A549 (cell line): ENCODE measurements around the gene REXO2. TPM values are rescaled to one million over a fixed set of nuclear protein-coding genes. Genes with fewer than 3 reads are reported as not detected.

Source experiments
- ATAC-seq, 2 experiments: fragments of 200-7000 bp in 1 of 2; fragments of >200 bp in 1 of 2; cut with Nextera tagmentation in 1 of 2; cut with Tn5 transposase in 1 of 2; 3 replicates each; pipeline versions ENCODE4 v1.8.0 to v1.9.1; 2018 to 2020; ENCODE audit warnings: mild to moderate bottlenecking in 1 of 2, moderate library complexity in 1 of 2
- CTCF ChIA-PET: fragments of 300-600 bp; sonication (Branson Sonifier 250); formaldehyde crosslinking; extraction: SDS; loops from one replicate; lab custom pipeline; 2021; ENCODE audit warnings: antibody characterized with exemption, inconsistent platforms; lab: Yijun Ruan, JAX
- POLR2A ChIA-PET: fragments of 350-600 bp; formaldehyde crosslinking; extraction: SDS; loops from one replicate; lab custom pipeline; 2021; ENCODE audit warnings: antibody characterized with exemption, inconsistent platforms; lab: Yijun Ruan, JAX
- DNase-seq, 2 experiments: peaks; one replicate each; pipeline versions ENCODE4 v3.0.0 to v3.0.0-alpha.2; 2011 to 2016; ENCODE audit warnings: low read depth in 1 of 2, low spot score in 1 of 2
- FAIRE-seq: peaks from 2 replicates; lab custom pipeline; 2011; peaks lifted over from hg19 to GRCh38; lab: Jason Lieb, UNC
- H3K27ac ChIP-seq, 2 experiments: fragments of >200 bp; sonication (Bioruptor Twin); formaldehyde crosslinking; 3 replicates each; pipeline ENCODE4 v1.5.1; 2016 to 2017
- H3K4me1 ChIP-seq: fragments of >200 bp; sonication (Bioruptor Twin); formaldehyde crosslinking; 3 replicates; pipeline ENCODE4 v1.6.1; 2016
- H3K4me2 ChIP-seq: fragments of >200 bp; sonication (Bioruptor Twin); formaldehyde crosslinking; 3 replicates; pipeline ENCODE4 v1.6.1; 2016
- H3K4me3 ChIP-seq: fragments of >200 bp; sonication (Bioruptor Twin); formaldehyde crosslinking; 3 replicates; pipeline ENCODE4 v1.5.1; 2016
- H3K9me3 ChIP-seq: fragments of >200 bp; sonication (Bioruptor Twin); formaldehyde crosslinking; 3 replicates; pipeline ENCODE4 v1.6.1; 2016
- BCL3 ChIP-seq: fragments of >200 bp; sonication (Bioruptor Twin); formaldehyde crosslinking; IDR thresholded peaks from 3 replicates; pipeline ENCODE4 v1.6.1; 2016
- CEBPB ChIP-seq, 2 experiments: fragments of >200 bp in 1 of 2; sonication (Bioruptor Twin) in 1 of 2; formaldehyde crosslinking in 1 of 2; IDR thresholded peaks; 2 replicates each; pipeline ENCODE4 v1.6.1; 2012 to 2016
- CHD2 ChIP-seq: fragments of 150-350 bp; IDR thresholded peaks from 2 replicates; pipeline ENCODE4 v1.6.1; 2014; ENCODE audit warnings: low read length; ENCODE audit not compliant: partially characterized antibody
- E2F6 ChIP-seq: IDR thresholded peaks from 2 replicates; pipeline ENCODE4 v1.6.1; 2012; ENCODE audit warnings: low read depth, borderline replicate concordance
- EHMT2 ChIP-seq: fragments of 200-600 bp; sonication (generic); IDR thresholded peaks from 2 replicates; pipeline ENCODE4 v1.6.1; 2016; ENCODE audit warnings: antibody characterized with exemption, low read depth, mild to moderate bottlenecking, moderate library complexity
- EP300 ChIP-seq, 2 experiments: fragments of >200 bp; sonication (Bioruptor Twin); formaldehyde crosslinking; IDR thresholded peaks; 2 replicates in 1 of 2; 3 replicates in 1 of 2; pipeline ENCODE4 v1.6.1; 2016 to 2017
- FOSL2 ChIP-seq, 2 experiments: fragments of 450-650 bp in 1 of 2; fragments of >200 bp in 1 of 2; sonication (Bioruptor Twin) in 1 of 2; formaldehyde crosslinking; IDR thresholded peaks; 2 replicates each; pipeline versions ENCODE4 v1.5.0 to v1.6.1; 2016 to 2020; ENCODE audit warnings: mild to moderate bottlenecking in 1 of 2, moderate library complexity in 1 of 2
- HDAC2 ChIP-seq: fragments of 200-600 bp; sonication (generic); IDR thresholded peaks from 2 replicates; pipeline ENCODE4 v1.6.1; 2016
- HOXA7 ChIP-seq: fragments of 250-450 bp; sonication (Bioruptor Pico); IDR thresholded peaks from 2 replicates; pipeline ENCODE4 v1.5.0; 2020; ENCODE audit warnings: mild to moderate bottlenecking, moderate library complexity
- HOXB5 ChIP-seq: fragments of 250-450 bp; sonication (Bioruptor Pico); IDR thresholded peaks from 2 replicates; pipeline ENCODE4 v1.5.0; 2020; ENCODE audit warnings: mild to moderate bottlenecking, moderate library complexity
- JUN ChIP-seq, 2 experiments: fragments of >200 bp; sonication (Bioruptor Twin); formaldehyde crosslinking; IDR thresholded peaks; 2 replicates in 1 of 2; 3 replicates in 1 of 2; pipeline ENCODE4 v1.6.1; 2016 to 2017
- JUNB ChIP-seq: fragments of >200 bp; sonication (Bioruptor Twin); formaldehyde crosslinking; IDR thresholded peaks from 2 replicates; pipeline ENCODE4 v1.6.1; 2016
- KDM5A ChIP-seq: fragments of 200-600 bp; sonication (generic); IDR thresholded peaks from 2 replicates; pipeline ENCODE4 v1.6.1; 2016; ENCODE audit warnings: antibody characterized with exemption, mild to moderate bottlenecking
- MAFK ChIP-seq: fragments of 450-650 bp; IDR thresholded peaks from 2 replicates; pipeline ENCODE4 v1.6.1; 2014; ENCODE audit not compliant: partially characterized antibody
- MAX ChIP-seq: IDR thresholded peaks from 2 replicates; pipeline ENCODE4 v1.6.1; 2012
- MYC ChIP-seq: IDR thresholded peaks from 2 replicates; pipeline ENCODE4 v1.6.1; 2012; ENCODE audit warnings: mild to moderate bottlenecking, inconsistent platforms, low read length, improper control_type of control experiment, borderline replicate concordance
- NFE2L2 ChIP-seq: fragments of 150-350 bp; conservative IDR thresholded peaks from 2 replicates; pipeline ENCODE4 v1.6.1; 2014; ENCODE audit warnings: low read length
- NPAS2 ChIP-seq: fragments of 250-450 bp; sonication (Bioruptor Pico); IDR thresholded peaks from 2 replicates; pipeline ENCODE4 v1.8.0; 2022; ENCODE audit warnings: mild to moderate bottlenecking, moderate library complexity, borderline replicate concordance
- PHF8 ChIP-seq: fragments of 200-600 bp; sonication (generic); IDR thresholded peaks from 2 replicates; pipeline ENCODE4 v1.6.1; 2016; ENCODE audit warnings: low read depth, mild to moderate bottlenecking, antibody characterized with exemption, moderate library complexity, borderline replicate concordance
- POLR2A ChIP-seq: IDR thresholded peaks from 2 replicates; pipeline ENCODE4 v1.6.1; 2012; ENCODE audit warnings: mild to moderate bottlenecking, low read length
- POLR2AphosphoS2 ChIP-seq: conservative IDR thresholded peaks from 2 replicates; pipeline ENCODE4 v1.6.1; 2012; ENCODE audit warnings: low read length, improper control_type of control experiment, inconsistent platforms
- REST ChIP-seq: fragments of 200-600 bp; sonication (generic); IDR thresholded peaks from 2 replicates; pipeline ENCODE4 v1.6.1; 2016; ENCODE audit warnings: antibody characterized with exemption, mild to moderate bottlenecking, moderate library complexity
- RNF2 ChIP-seq: fragments of 200-600 bp; sonication (generic); IDR thresholded peaks from 2 replicates; pipeline ENCODE4 v1.6.1; 2016; ENCODE audit warnings: low read depth, mild to moderate bottlenecking, antibody characterized with exemption, moderate library complexity, borderline replicate concordance
- USF2 ChIP-seq: fragments of 450-650 bp; IDR thresholded peaks from 2 replicates; pipeline ENCODE4 v1.6.1; 2014; ENCODE audit warnings: antibody characterized with exemption
- ZC3H11A ChIP-seq: fragments of 450-650 bp; IDR thresholded peaks from 2 replicates; pipeline ENCODE4 v1.6.1; 2014; ENCODE audit warnings: antibody characterized with exemption, mild to moderate bottlenecking
- ZNF302 ChIP-seq: fragments of 250-450 bp; sonication (Bioruptor Pico); IDR thresholded peaks from 2 replicates; pipeline ENCODE4 v1.9.0; 2021; ENCODE audit warnings: inconsistent platforms, mild to moderate bottlenecking, moderate library complexity
- ZSCAN20 ChIP-seq: fragments of 250-450 bp; sonication (Bioruptor Pico); IDR thresholded peaks from 2 replicates; pipeline ENCODE4 v1.8.0; 2022; ENCODE audit warnings: mild to moderate bottlenecking, moderate library complexity
- WGBS: methylation state at CpG from one replicate; pipeline ENCODE4 v1.1.6; 2017; ENCODE audit errors: missing lambda C conversion rate; 5-methylcytosine and 5-hydroxymethylcytosine counted together
- polyA plus RNA-seq, 4 experiments: library from polyadenylated mRNA; depleted of rRNA in 3 of 4; stranded (reverse); fragments of >200 nt; fragmentation: RNase III in 1 of 4; extraction: RNeasy Plus Mini Kit Qiagen cat#74134 plus additional on column Dnase treatment in 1 of 4; gene quantifications; 2 replicates in 3 of 4; 3 replicates in 1 of 4; pipeline ENCODE4 v1.2.3, GENCODE V29; 2011 to 2017

The REXO2 gene
- polyA plus RNA-seq, 2 of the 4 experiments (the other 2 are of a cell fraction): 218 to 226 TPM

- Histone ChIP-seq H3K27ac (no peak overlapping the region), H3K4me3 (no peak overlapping the region), H3K9me3 (no peaks in the 10 kb centered on the region), H3K4me2 (no peak overlapping the region), H3K4me1 (peaks cover 17% of the 10 kb centered on the region; the same call in 2 of the 3 replicates)
- no peak for ATAC-seq
- POLR2A ChIA-PET: no interaction called here
- WGBS: 88% methylated on average over 2 of the region's 2 CpGs
- CTCF ChIA-PET: interaction anchor here (0.7 to 1.0 kb wide), 2 partner anchors 25 to 107 kb away, joined by 3 read pairs; no protein-coding TSS in a partner anchor
- no peak for DNase-seq
- FAIRE-seq: no peak
- TF ChIP-seq KDM5A: no peak
- TF ChIP-seq NFE2L2: no peak
- TF ChIP-seq JUN (IDR thresholded peaks at IDR 0.05): no peak
- TF ChIP-seq NPAS2 (CRISPR knock-in tag): no peak
- TF ChIP-seq FOSL2 (IDR thresholded peaks at IDR 0.05): no peak
- no peak for TF ChIP-seq FOSL2 (CRISPR knock-in tag; IDR thresholded peaks at IDR 0.05)
- no peak for TF ChIP-seq JUNB
- no peak for TF ChIP-seq BCL3
- no peak for TF ChIP-seq PHF8
- TF ChIP-seq EHMT2: no peak
- TF ChIP-seq ZNF302 (CRISPR knock-in tag): no peak
- no peak for TF ChIP-seq MAFK
- TF ChIP-seq MYC: no peak
- TF ChIP-seq HDAC2: no peak
- no peak for TF ChIP-seq RNF2
Observed at GRCh38 chr11:114448749-114449482, 9.6 kb downstream of the REXO2 start.

- Histone ChIP-seq H3K9me3 (no peaks in the 10 kb centered on the region), H3K4me3 (no peak overlapping the region), H3K4me2 (no peak overlapping the region), H3K27ac (no peak overlapping the region), H3K4me1 (peaks cover 17% of the 10 kb centered on the region; the same call in 2 of the 3 replicates)
- TF ChIP-seq CHD2 (no peak), USF2 (no peak)
- POLR2A ChIA-PET: no interaction called here
- WGBS: 90% methylated on average over 6 of the region's 6 CpGs
- ATAC-seq (no peak), FAIRE-seq (no peak), DNase-seq (no peak)
- CTCF ChIA-PET: interaction anchor here (0.7 to 1.0 kb wide), 2 partner anchors 25 to 108 kb away, joined by 3 read pairs; no protein-coding TSS in a partner anchor
Observed at GRCh38 chr11:114449845-114450244, 10.6 kb downstream of the REXO2 start.

GRCh38 chr11:114452399-114452798 is 13.1 kb downstream of the REXO2 start:
- POLR2A ChIA-PET: no interaction called here
- ATAC-seq: no peak
- CTCF ChIA-PET: interaction anchor here (0.7 kb wide), 1 partner anchor 10 kb away, joined by 4 read pairs; no protein-coding TSS in a partner anchor
- DNase-seq: no peak
- 96% methylated on average over 3 of the region's 3 CpGs for WGBS
- TF ChIP-seq KDM5A (no peak), USF2 (no peak), REST (no peak), POLR2A (no peak), CEBPB (IDR thresholded peaks at IDR 0.05) (no peak), CHD2 (no peak), MAX (no peak), HOXB5 (CRISPR knock-in tag) (no peak), ZSCAN20 (CRISPR knock-in tag) (no peak), EP300 (IDR thresholded peaks at IDR 0.05) (no peak), E2F6 (no peak), POLR2AphosphoS2 (no peak), PHF8 (no peak), ZC3H11A (no peak), HOXA7 (CRISPR knock-in tag) (no peak)
- TF ChIP-seq, all 56 proteins: peak for 0
- H3K27ac ChIP-seq: no peak overlapping the region
- peaks cover 16% of the 10 kb centered on the region; the same call in 2 of the 3 replicates for H3K4me1 ChIP-seq
- FAIRE-seq: no peak
- H3K9me3 ChIP-seq: no peaks in the 10 kb centered on the region
- H3K4me2 ChIP-seq: no peak overlapping the region
- no peak overlapping the region for H3K4me3 ChIP-seq
